ENCODE data around the gene RERG. TPM values are rescaled to one million over a fixed set of nuclear protein-coding genes. Genes with fewer than 3 reads are reported as not detected.

The RERG gene
- total and polyA plus RNA-seq, 2 donors (not counting 3 experiments of a cell fraction or from before 2014, with no cell fraction given), result not detected

DNA sequence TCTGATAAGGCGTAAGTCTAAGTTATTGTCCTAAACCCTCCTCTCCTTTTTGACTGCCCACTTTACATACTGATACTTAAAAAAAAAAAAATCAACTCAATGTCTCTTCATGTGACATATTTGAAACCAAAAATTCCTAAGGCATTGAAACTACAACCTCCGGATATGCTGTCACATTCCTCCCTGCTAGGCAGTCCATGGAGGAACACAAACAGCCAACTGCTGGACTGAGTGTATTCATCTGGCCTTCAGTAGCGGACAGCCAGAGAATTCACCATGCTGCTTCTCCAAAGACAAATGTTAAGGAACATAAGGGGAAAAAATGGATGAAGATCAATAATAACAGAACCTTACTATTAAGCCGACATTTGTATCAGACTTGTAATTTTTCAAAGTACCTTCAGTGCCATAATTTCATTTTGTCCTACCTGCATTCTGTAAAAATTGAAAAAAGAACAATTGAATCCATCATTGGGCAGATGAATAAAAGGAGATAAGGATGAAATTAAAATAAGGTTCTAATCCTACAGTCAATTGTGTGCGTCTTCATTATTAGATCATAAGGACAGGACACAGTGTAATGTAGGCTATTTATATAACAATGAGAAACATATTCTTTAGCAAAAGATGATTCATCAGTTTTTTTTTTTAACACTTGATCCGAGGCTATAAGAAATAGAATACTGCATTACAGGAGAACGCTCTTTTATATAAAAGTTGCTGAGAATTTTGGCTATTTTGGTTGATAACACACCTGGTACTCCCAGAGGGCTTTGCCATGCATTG lies 12.2 kb downstream of the RERG start:
- Histone ChIP-seq H3K9me1 (replicated peaks; ENCODE audit: control insufficient read depth, extremely low read depth, insufficient read depth, low read length) (no peaks in the 10 kb centered on the region), H2AFZ (ENCODE audit: low read depth, low read length) (no peak overlapping the region), H3K9ac (replicated peaks; ENCODE audit: extremely low read depth, insufficient read depth, low read length) (no peak overlapping the region), H3K4me2 (ENCODE audit: insufficient read depth, low read length) (no peak overlapping the region), H3K4me3 (replicated peaks in 1 of 3; ENCODE audit: insufficient read depth in 1 of 3, low read depth in 1 of 3, low read length in 3 of 3) (no peak overlapping the region), H3K36me3 (ENCODE audit: control insufficient read depth in 2 of 2, extremely low read depth in 1 of 2, insufficient read depth in 2 of 2, low read length in 2 of 2) (no peaks in the 10 kb centered on the region), H3K79me2 (ENCODE audit: control insufficient read depth, insufficient read depth, low read length) (no peaks in the 10 kb centered on the region), H3K27ac (ENCODE audit: insufficient read depth, low read depth, low read length) (no peak overlapping the region), H3K9me3 (replicated peaks; ENCODE audit: control insufficient read depth, insufficient read depth, low read length) (no peaks in the 10 kb centered on the region), H3K4me1 (ENCODE audit: control insufficient read depth, extremely low read depth, insufficient read depth, low read length) (no peaks in the 10 kb centered on the region), H4K20me1 (replicated peaks; ENCODE audit: control insufficient read depth, extremely low read depth, insufficient read depth, low read length) (no peaks in the 10 kb centered on the region), H3K27me3 (ENCODE audit: control insufficient read depth in 2 of 2, insufficient read depth in 2 of 2, low read length in 2 of 2) (peaks cover 0 to 2% of the 10 kb centered on the region in 2 experiments)
- ChIA-PET POLR2A (no interaction called here), CTCF (no interaction called here)
- dilution Hi-C loops (cut with MboI; ENCODE audit: extremely low pct_ligation_motif_present, low sequenced_read_pairs), result no loop called here
- DNase-seq (ENCODE audit: low read depth, low spot score), result no peak
- intact Hi-C loops (cut with micrococcal nuclease), result no loop called here
- TF ChIP-seq, protein P1, sequence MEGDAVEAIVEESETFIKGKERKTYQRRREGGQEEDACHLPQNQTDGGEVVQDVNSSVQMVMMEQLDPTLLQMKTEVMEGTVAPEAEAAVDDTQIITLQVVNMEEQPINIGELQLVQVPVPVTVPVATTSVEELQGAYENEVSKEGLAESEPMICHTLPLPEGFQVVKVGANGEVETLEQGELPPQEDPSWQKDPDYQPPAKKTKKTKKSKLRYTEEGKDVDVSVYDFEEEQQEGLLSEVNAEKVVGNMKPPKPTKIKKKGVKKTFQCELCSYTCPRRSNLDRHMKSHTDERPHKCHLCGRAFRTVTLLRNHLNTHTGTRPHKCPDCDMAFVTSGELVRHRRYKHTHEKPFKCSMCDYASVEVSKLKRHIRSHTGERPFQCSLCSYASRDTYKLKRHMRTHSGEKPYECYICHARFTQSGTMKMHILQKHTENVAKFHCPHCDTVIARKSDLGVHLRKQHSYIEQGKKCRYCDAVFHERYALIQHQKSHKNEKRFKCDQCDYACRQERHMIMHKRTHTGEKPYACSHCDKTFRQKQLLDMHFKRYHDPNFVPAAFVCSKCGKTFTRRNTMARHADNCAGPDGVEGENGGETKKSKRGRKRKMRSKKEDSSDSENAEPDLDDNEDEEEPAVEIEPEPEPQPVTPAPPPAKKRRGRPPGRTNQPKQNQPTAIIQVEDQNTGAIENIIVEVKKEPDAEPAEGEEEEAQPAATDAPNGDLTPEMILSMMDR (IDR thresholded peaks at IDR 0.05; ENCODE audit: extremely low read depth in 1 of 2, insufficient read depth in 1 of 2, low read depth in 1 of 2, low read length in 2 of 2), result no peak
- TF ChIP-seq GATA2 (IDR thresholded peaks at IDR 0.05; ENCODE audit: insufficient read depth, insufficient read length, low read depth, low read length), result no peak
- no peak for TF ChIP-seq JUN (IDR thresholded peaks at IDR 0.05; ENCODE audit: borderline replicate concordance, insufficient read depth, insufficient read length, low read depth)
- TF ChIP-seq POLR2A (IDR thresholded peaks at IDR 0.05; ENCODE audit: low read depth, low read length), result no peak
- TF ChIP-seq, protein P2, sequence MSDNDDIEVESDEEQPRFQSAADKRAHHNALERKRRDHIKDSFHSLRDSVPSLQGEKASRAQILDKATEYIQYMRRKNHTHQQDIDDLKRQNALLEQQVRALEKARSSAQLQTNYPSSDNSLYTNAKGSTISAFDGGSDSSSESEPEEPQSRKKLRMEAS (IDR thresholded peaks at IDR 0.05; ENCODE audit: insufficient read depth, insufficient read length), result no peak
- no peak for TF ChIP-seq EZH2 (IDR thresholded peaks at IDR 0.05; ENCODE audit: borderline replicate concordance, low read depth, low read length, severe bottlenecking)
- no peak for TF ChIP-seq POLR2AphosphoS5 (IDR thresholded peaks at IDR 0.05; ENCODE audit: insufficient read depth, low read depth, low read length)
- TF ChIP-seq MYC (IDR thresholded peaks at IDR 0.05; ENCODE audit: low read depth, low read length), result no peak
- TF ChIP-seq FOS (IDR thresholded peaks at IDR 0.05; ENCODE audit: borderline replicate concordance, insufficient read depth, low read length), result no peak
- BruUV-seq (replicated peaks), result no TSS peak
- FAIRE-seq, result no peak
